ENCODE measurements around the gene ARCN1. TPM values are rescaled to one million over a fixed set of nuclear protein-coding genes. Genes with fewer than 3 reads are reported as not detected.

Gene ARCN1
- total RNA-seq, 1 donor from 2014 or later = 140 TPM

GRCh38 chr11:118628031-118628430 lies 55.8 kb downstream of the ARCN1 start:
- H3K27ac Mint-ChIP-seq = no peak overlapping the region
- peaks cover 15% of the 10 kb centered on the region for H3K36me3 Mint-ChIP-seq
- DNase-seq (ENCODE audit: low spot score in 2 of 2, unreplicated experiment in 2 of 2) = no peak
- H3K27me3 Mint-ChIP-seq (ENCODE audit: low read depth) = no peaks in the 10 kb centered on the region
- H3K4me1 Mint-ChIP-seq = peaks cover 11% of the 10 kb centered on the region
- no peak for TF ChIP-seq CTCF (IDR thresholded peaks at IDR 0.05; ENCODE audit: unreplicated experiment)
- H3K4me3 Mint-ChIP-seq = no peak overlapping the region
- H3K9me3 Mint-ChIP-seq = no peaks in the 10 kb centered on the region

- Mint-ChIP-seq H3K9me3 (no peaks in the 10 kb centered on the region), H3K4me3 (no peak overlapping the region), H3K27ac (no peak overlapping the region), H3K36me3 (peaks cover 17% of the 10 kb centered on the region), H3K4me1 (peaks cover 7% of the 10 kb centered on the region), H3K27me3 (ENCODE audit: low read depth) (no peaks in the 10 kb centered on the region)
- DNase-seq (ENCODE audit: low spot score in 2 of 2, unreplicated experiment in 2 of 2) = no peak
- TF ChIP-seq CTCF (IDR thresholded peaks at IDR 0.05; ENCODE audit: unreplicated experiment) = no peak
These were observed 56.2 kb downstream of the ARCN1 start for GRCh38 chr11:118628432-118628831.

- peaks cover 7% of the 10 kb centered on the region for H3K4me1 Mint-ChIP-seq
- DNase-seq (ENCODE audit: low spot score in 2 of 2, unreplicated experiment in 2 of 2) = no peak
- H3K27me3 Mint-ChIP-seq (ENCODE audit: low read depth) = no peaks in the 10 kb centered on the region
- H3K9me3 Mint-ChIP-seq = no peaks in the 10 kb centered on the region
- TF ChIP-seq CTCF (IDR thresholded peaks at IDR 0.05; ENCODE audit: unreplicated experiment) = no peak
- peaks cover 15% of the 10 kb centered on the region for H3K36me3 Mint-ChIP-seq
- no peak overlapping the region for H3K27ac Mint-ChIP-seq
- H3K4me3 Mint-ChIP-seq = no peak overlapping the region
These were observed 56.8 kb downstream of the ARCN1 start for GRCh38 chr11:118628861-118629549.

GRCh38 chr11:118629761-118630661 lies 57.8 kb downstream of the ARCN1 start:
- TF ChIP-seq CTCF (IDR thresholded peaks at IDR 0.05; ENCODE audit: unreplicated experiment) = no peak
- H3K27ac Mint-ChIP-seq = no peak overlapping the region

DNA sequence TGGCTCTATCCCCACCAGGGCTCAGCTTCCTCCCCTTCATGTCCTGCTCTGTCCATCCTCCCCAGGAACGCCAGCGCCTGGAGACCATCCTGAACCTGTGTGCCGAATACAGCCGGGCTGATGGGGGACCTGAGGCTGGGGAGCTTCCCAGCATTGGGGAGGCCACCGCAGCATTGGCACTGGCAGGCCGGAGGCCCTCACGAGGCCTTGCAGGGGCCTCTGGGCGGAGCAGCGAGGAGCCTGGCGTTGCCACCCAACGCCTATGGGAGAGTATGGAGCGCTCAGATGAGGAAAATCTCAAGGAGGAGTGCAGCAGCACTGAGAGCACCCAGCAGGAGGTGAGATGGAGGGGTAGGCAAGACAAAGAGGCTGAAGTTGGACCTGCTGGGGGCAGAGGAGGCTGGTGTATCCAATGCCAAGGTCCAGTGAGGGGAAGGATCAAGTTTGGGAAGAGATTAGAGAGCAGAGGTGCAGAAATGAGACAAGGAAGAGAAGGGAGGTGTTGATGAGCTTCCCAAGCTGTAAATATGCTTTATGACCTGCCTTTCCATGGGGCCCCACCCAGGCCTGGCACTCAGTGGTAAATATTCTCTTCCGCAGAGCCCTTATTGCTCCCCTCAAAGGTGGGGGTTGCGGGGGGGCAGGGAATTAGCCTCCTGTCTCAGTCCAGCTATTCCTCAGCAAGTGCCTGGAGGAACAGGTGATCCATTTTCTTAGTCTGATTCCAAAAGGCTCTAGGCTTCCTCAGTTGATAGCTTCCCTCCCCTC lies 59.1 kb downstream of the ARCN1 start:
- Mint-ChIP-seq H3K4me1 (peaks cover 24% of the 10 kb centered on the region), H3K4me3 (no peak overlapping the region), H3K36me3 (peaks cover 23% of the 10 kb centered on the region), H3K27me3 (ENCODE audit: low read depth) (no peaks in the 10 kb centered on the region), H3K27ac (no peak overlapping the region), H3K9me3 (no peaks in the 10 kb centered on the region)
- TF ChIP-seq CTCF (IDR thresholded peaks at IDR 0.05; ENCODE audit: unreplicated experiment) = no peak
- no peak for DNase-seq (ENCODE audit: low spot score in 2 of 2, unreplicated experiment in 2 of 2)

More at GRCh38 chr11:118629761-118630661, 57.8 kb downstream of the ARCN1 start:
- DNase-seq (ENCODE audit: low spot score in 2 of 2, unreplicated experiment in 2 of 2) = no peak
- Mint-ChIP-seq H3K27me3 (ENCODE audit: low read depth) (no peaks in the 10 kb centered on the region), H3K4me1 (peaks cover 11% of the 10 kb centered on the region), H3K4me3 (no peak overlapping the region), H3K36me3 (peaks cover 15% of the 10 kb centered on the region), H3K9me3 (no peaks in the 10 kb centered on the region)
